ENCODE measurements around the gene CRISPLD2.
"Not testable (repeated sequence)": the region's sequence is repeated elsewhere in the genome, so short reads cannot be mapped to it uniquely, and the experiment has no call there.

The CRISPLD2 gene

DNA sequence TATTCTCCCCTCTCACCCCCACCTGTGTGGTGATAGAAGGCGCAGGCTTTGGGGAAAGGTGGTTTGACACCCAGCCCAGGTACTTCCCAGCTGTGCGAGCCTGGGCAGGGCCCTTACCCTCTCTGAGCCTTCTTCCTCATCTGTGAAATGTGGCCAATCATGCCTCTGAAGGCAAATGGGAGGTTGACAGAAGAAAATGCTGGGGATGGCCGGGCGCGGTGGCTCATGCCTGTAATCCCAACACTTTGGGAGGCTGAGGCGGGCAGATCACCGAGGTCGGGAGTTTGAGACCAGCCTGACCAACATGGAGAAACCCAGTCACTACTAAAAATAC lies 43.7 kb downstream of the CRISPLD2 start:
- no peak for DNase-seq

DNA sequence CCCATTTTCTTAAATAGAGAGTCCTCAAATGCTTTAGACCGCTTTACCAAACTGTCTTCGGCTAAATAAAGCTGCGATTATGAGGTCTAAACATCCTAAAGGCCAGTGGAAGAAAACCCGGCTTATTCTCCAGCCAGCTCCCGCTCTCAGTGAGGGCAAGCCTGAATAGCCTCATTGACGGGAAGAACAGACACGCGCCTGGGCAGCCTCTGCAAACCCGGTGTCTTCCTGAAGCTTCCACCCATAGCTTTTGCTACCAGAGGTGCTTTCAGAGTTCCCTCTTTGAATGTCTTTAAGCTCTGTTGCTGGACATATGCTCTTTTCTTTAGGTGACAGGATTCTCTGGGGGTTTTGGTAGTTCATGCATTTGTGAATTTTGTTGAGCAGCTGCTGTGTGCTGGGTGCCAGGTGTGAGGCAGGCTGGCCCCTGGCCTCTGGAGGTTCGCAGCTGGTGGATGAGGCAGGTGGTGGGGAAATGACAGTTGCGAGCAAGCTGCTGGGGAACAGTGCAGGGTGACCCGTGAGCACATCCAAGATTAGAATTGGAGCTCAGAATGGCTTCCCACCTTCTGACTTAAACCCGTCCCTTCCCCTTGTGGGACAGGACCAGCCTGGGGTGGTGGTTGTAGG lies 44.7 kb downstream of the CRISPLD2 start:
- DNase-seq: no peak

DNA sequence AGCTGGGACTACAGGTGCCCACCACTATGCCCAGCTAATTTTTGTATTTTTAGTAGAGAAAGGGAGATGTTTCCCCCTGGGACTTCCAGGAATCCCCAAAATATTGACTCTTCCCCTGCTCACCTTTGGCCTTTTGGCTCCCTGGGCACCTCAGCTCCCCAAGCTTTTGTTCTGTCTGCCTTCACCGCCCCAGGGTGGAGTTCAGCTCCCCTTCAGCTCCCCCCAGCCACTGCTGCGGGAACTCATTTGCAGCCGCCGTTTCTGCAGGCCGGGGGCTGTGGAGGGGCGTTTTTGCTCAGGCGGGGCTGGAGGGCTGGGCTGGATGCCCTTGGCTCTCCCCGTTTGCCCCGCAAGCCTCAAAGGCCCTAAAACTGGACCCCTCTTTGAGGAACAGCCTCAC lies 47.9 kb downstream of the CRISPLD2 start:
- DNase-seq: no peak

DNA sequence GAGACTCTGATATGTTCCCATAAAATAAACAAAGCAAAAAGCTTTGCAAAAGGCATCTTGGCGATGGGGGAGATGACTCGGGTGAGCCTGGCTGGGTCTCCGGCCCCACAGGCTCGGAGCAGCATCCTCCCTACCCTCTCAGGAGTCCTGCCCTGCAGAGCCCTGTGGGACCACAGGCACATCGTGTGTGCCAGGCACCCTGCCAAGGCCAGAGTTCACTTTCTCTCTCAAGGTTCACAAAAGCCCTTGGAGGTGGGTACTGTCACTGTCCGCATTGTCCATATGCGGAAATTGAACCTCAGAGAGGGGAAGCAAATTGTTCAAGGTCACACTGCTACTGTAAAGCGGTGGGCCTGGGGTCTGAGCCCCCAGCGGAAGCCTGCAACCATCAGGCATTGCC lies 48.5 kb downstream of the CRISPLD2 start:
- DNase-seq: no peak

DNA sequence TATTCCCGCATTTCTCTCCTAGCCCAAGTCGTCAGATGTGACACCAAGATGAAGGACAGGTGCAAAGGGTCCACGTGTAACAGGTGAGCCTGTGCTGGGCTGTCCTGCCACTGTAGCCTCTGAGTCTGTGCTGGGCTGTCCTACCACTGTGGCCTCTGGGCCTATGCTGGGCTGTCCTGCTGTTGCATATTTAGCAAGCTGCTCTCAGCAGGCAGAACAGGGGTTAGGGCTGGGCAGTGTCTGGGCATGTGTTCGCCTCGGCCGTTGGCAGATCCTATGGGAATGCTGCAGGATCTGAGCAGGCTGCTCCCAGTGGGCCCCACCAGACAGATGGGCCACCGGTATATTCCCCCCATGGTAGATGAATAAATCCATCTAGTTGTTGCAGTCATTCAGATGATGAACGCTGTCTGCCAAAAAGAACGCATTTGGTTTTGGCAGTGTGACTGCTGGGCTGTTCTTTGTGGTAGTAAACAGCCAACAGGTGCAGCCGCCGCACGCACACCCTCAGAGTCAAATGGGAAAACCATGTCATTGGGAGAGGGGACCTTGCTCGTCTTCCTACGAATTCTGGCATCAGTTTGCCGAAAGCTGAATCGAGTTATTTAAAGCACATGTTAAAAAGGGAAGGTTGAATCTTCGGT lies 49.2 kb downstream of the CRISPLD2 start:
- no peak for DNase-seq

DNA sequence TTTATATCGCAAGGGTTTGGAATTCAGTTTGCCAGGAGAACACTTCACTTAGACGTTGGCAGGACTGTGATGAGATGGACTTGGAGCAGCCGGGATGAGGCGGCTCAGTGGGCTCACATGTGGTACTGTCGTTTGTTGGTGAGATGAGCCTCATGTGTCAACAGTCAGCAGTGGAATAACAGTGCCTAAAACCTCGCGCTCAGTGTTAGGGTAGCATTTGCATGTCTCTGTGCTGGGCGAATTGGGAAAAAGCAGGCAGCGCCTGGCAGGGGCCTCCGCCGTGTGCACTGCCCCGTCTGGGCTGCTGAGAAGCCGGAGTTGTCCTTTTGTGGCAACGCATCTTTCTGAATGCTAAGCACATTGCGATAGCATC lies 49.7 kb downstream of the CRISPLD2 start:
- DNase-seq: no peak

DNA sequence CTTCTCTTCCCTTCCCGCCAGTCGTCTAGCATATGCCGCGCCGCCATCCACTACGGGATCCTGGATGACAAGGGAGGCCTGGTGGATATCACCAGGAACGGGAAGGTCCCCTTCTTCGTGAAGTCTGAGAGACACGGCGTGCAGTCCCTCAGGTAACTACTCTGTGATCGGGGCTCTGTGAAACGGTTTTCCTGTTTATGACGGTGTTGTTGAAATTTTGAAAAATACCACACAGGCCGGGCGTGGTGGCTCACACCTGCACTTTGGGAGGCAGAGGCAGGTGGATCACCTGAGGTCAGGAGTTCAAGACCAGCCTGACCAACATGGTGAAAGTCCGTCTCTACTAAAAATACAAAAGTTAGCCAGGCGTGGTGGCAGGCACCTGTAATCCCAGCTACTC lies 53.2 kb downstream of the CRISPLD2 start:
- DNase-seq: not testable (repeated sequence)

DNA sequence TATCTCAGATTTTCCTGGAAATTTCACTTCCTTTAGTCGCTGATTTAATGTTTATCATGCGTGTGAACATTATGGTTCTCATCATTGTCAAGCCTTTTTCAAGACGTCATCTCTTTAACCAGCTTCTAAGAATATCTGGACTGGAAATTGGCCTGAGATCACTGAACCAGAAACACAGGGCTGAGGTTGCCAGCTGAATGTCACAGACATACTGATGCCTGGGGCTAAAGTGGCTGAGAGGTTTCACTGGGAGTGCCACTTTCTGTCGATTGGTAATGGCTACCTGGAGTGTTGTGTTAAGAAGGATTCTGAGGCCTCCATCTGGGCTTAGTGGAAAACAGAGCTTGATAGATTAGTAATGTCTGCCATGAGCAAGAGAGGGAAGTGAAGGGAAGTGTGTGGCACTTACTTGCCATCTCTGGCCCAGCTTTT lies 54.2 kb downstream of the CRISPLD2 start:
- no peak for DNase-seq

DNA sequence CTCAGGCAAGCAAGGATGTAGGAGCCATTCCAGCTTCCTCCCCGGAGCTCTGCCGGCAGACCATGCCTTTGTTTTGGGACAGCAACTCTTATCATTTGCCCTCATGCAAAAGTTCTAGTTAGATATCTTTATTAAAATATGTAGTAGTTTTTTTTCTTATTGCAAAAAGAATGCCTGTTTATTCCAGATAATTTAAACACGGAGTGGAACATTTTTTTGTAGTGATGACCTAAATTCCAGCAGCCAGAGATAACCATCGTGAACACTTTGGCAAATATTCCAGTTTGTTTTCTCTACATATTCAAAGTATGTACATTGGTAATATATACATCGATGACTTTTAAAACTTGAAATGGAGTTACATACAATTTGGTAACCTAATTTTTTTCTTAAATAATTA lies 54.8 kb downstream of the CRISPLD2 start:
- DNase-seq: no peak

DNA sequence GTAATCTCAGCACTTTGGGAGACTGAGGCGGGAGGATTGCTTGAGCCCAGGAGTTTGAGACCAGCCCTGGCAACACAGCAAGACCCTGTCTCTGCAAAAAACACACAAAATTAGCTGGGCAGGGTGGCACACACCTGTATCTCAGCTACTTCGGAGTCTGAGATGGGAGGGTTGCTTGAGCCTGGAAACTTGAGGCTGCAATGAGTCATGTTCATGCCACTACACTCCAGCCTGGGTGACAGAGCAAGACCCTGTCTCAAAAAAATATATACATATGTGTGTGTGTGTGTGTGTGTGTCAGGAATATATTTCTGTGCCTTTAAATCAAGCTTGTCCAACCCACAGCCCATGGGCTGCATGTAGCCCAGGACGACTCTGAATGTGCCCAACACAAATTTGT lies 55.2 kb downstream of the CRISPLD2 start:
- no peak for DNase-seq

DNA sequence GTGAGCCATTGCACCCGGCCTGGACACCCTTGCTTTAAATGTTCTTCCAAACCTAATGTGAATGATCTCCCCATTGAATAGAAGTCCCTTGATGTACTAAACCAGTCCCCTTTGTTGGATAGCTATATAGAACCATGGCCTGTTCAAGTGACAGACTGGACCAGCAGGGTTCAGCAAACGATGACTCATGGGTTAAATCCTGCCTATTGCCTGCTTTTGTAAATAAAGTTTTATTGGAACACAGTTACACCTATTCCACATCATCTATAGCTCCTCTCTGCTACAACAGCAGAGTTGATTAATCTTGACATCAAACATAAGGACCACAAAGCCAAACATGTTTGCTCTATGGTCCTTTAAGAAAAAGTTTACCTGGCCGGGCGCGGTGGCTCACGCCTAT lies 56.1 kb downstream of the CRISPLD2 start:
- DNase-seq: no peak

DNA sequence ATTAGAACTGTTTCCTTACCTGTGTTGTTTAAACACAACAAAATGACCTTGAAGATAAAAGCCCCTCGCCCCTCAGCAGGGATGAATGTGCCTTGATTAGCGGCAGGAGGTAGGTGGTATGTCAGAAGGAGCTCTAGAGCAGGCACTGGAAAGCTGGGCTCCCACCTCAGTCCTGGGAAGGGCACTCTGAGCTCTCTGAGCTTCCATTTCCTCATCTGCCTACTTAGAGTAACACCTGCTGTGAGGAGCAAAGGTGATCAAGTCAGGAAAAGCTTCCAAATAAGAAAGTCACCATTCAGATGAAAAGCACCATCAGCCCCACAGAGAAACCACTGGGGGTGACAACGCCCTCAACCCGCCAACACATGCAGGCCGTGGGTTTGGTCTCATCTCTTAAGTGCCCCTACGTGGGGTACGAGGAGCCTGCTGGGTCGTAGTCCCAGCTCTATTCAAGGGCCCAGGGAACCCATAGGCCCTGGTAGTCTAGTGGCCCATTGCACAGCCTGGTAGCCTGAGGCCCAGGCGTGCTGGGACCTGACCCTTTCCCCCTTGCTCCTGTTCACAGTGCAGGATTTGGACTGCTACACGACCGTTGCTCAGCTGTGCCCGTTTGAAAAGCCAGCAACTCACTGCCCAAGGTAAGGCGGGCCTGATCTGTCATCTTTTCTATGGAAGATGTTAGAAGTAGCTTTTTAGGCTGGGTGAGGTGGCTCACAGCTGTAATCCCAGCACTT lies 57.3 kb downstream of the CRISPLD2 start:
- DNase-seq: no peak

DNA sequence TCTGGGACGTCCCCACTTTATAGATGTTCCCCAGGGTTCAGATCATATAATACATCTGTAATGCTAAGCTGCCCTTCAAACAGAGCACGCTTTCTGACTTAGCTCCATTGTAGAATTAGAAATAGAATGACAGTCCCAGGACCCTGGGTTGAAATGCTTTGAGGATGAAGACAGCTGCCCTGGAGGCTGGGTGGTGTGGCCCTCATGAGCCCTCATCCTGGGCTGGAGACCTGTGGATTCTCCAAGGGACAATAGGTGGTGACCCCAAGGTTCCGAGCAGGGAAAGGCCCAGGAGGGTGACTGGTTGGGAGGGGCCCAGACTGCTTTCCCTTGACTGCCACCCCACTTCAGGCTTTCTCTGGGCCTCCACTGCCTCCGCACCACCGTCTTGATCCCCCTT lies 59.0 kb downstream of the CRISPLD2 start:
- DNase-seq: no peak

DNA sequence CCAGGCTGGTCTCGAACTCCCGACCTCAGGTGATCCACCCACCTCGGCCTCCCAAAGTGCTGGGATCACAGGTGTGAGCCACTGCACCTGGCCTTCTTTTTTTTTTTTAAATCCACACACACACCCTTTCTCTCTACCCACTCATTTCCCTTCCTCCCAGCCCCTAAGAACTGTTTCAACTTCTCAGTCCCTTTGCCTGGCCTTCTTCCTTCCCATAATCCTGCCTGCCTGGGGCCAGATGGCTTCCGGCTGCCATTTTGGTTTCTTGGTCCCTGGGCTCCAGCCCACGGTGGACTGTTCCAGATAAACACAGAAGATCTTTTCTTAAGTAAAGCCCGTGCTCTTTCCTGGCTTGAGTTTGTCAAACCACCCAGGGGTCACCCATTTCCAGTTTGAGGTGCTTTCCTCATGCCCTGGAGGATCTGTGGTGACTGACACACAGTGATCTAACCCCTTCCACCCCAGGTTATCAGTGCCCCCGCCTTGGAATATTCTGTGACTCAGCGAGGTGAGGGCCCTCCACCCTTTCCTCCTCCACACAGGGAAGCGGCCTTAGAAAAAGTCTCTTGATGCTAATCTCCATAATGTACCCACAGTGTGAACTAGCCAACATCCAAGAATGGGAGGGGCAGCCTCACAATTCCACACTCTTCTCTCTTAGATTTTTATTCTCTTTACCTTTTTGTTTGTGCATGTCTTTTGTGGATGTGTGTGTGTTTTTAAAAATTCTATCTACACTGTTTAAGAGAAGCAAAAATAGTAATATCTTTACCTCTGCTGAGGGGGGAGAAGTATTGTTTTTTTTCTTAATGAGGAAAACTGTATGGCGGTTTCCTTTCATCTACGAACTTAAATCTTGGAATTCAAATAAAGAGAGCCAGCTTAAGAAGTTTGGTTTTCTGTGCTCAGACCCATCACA lies 60.0 kb downstream of the CRISPLD2 start:
- DNase-seq: no peak

DNA sequence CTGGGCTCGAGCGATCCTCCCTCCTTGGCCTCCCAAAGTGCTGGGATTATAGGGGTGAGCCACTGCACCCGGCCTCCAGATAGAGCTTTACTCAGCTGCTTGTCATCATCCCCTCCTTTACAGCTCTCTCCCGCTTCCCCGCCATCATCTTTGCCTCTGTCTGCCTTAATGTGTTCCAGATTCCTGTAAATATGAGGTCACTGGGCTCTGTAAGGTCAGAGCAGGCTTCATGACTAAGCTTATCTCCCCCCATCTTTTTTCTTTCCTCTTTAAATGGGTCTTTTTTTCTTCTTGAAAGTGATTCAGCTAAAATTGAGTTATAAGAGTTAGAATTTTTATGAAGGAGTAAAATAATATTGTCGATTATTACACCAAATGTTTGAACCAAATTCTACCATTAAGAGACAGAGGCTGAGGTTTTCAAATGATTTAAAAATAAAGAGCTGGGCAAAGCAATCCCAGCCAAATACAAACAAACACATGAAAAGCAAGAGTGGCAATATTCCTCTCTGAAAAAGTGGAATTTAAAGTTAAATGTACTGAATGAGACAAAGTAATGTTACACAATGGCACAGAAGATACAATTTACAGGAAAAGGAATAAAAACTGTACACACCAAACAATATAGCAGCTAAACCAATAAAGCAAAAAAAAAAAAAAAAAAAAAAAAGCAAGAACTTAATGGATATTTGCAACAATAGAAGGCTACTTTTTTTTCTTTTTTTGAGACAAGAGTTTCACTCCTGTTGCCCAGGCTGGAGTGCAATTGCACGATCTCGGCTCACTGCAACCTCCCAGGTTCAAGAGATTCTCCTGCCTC lies 62.1 kb downstream of the CRISPLD2 start:
- no peak for DNase-seq

DNA sequence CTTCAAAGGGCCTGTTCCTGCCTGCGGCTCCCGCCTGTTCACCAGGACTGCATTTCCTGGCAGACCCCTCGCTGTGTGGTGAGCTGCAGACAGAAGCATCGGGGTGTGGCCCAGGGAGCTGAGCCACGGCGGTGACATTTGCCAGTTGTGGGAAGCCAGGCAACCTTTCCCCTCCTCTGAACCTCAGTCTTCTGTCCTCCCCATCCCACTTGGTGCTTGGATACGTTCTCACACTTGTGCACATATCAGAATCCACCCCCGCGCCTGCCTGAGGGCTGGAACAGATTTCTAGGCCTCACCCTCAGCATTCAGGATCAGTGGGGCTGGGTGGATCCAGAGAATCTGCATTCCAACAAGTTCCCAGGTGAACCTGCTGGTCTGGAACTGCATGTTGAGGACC lies 63.5 kb downstream of the CRISPLD2 start:
- no peak for DNase-seq

DNA sequence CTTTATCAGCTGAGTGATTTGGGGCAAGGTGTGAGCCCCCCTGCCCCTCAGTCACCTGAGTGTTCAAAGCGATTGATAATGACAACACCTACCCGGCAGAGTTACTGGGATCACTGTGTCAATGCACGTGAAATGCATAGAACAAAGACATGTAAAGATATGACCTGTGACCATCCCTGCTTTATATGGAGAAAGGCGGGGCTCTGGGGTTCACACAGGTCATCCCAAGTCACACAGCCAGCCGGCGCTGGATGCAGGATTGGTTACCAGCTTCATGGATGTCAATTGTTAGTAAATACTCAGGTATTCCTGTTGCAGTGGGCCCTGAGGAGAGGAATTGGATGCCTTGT lies 64.4 kb downstream of the CRISPLD2 start:
- DNase-seq: no peak

DNA sequence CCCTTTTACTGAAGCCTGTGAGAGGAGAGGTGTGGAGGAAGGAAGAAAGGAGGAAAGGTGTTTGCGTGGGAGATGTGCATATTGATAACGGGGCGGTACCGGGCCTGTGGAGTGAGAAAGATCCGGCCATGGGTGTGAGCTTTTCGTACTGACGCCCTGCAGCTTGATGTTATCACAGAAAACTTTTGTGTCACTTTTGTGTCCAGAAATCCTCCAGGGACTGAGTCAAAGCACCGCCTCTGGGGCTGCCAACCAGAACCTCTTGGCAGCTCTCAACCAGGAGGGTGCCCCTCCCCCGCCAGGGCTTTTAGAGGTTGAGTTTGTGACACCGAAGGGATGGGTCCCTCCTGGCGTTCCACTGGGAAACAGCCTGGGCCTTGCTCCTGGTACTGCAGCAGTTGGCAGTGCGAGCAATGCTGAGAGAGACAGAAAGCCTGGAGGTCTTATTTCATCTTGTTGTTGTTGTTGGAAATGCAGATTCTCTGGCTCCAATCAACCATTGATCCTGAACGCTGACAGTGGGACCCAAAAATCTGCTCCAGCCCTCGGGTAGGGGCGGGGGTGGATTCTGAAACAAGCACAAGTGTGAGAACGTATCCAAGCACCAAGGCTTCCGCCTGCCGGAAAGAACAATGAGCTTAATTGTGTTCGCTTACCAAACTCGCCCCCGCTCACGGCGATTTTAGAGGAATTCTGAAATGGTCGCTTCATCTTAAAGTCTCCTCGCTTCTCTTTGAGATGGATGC lies 65.0 kb downstream of the CRISPLD2 start:
- DNase-seq: no peak

DNA sequence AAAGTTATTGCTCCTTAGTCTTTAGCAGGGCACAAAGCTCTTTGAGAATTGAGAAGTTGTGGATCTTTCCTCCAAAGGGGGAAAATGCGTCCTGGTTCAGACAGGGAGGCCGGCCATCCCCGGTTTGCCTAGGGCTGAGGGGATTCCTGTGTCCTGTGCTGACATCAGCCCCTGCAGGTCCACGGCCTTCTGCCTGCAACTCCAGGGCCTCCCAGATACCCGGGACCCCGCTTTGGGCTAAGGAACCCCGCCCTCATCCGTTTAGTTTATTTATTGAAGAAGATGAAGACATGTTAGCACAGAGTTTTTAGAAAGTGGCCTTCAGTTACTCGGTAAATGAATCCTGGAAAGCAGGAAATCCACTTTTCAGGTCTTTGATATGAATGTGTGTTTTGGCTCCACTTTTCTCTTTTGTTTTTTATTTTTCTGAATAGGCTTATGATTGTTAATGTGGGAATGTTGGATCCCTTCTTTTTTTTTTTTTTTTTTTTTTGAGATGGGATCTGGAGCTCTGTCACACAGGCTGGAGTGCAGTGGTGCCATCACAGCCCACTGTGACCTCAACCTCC lies 65.6 kb downstream of the CRISPLD2 start:
- DNase-seq: no peak

DNA sequence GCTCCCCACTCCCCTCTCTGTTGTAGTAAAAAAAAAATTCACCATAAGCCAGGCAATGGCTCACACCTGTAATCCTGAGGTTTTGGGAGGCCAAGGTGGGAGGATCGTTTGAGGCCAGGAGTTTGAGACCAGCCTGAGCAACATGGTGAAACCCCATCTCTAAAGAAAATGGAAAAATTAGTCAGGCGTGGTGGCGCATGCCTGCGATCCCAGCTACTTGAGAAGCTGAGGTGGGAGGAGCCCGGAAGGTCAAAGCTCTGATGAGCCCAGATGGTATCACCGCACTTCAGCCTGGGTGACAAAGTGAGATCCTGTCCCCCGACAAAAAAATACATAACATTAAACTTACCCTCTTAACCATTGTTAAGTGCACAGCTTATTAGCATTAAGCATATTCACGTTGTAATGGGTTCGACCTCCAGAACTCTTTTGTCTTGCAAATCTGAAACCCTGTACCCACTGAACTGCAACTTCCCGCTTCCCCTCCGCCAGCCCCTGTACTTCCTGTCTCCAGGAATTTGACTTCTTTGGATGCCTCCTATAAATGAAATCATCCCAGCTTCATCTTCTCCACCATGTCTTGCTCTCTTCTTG lies 66.8 kb downstream of the CRISPLD2 start:
- DNase-seq: no peak

DNA sequence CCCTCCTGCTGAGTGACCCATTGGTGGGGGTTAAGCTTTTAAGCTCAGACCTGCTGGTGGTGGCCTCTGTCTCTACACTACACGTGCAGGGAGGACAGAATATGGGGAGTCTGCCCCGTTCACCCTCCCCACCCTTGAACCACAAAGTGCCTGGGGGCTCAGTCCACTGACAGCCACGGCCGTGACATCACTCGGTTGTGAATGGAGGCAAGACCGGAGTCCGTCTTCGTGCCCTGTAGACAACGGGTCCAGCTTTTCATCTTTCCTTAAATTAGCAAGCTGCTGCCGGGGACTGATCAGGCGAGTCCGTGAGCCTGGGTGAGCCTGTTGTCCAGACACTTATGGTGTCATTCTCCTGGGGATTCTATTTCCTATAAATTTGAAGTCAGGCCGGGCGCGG lies 67.4 kb downstream of the CRISPLD2 start:
- no peak for DNase-seq

All from NCI-H510A treated with DMSO at 0.1 percent for 48 hours (cell line).